ENCODE results near the gene COMMD1.
"Not testable (repeated sequence)": the region's sequence is repeated elsewhere in the genome, so short reads cannot be mapped to it uniquely, and the experiment has no call there.

COMMD1 gene

DNA sequence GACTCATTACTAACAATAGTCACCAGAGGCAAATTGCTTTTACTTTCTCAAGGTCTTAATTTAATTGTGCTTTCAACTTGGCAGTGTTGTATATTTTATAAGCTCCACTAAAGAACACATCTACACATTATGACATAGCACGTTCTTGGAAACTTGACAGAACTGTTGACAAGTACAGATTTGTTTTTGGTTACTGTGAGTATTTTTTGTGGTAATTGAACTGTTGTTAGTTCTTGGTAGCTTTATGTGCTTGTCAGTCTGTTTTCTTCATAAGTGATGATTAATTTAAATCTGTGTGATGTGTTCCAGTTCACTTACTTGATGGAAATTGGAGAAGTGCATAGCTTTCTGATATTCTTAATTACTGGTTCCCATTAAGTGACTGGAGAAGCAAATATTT lies 63.9 kb downstream of the COMMD1 start:
- no peak for DNase-seq

DNA sequence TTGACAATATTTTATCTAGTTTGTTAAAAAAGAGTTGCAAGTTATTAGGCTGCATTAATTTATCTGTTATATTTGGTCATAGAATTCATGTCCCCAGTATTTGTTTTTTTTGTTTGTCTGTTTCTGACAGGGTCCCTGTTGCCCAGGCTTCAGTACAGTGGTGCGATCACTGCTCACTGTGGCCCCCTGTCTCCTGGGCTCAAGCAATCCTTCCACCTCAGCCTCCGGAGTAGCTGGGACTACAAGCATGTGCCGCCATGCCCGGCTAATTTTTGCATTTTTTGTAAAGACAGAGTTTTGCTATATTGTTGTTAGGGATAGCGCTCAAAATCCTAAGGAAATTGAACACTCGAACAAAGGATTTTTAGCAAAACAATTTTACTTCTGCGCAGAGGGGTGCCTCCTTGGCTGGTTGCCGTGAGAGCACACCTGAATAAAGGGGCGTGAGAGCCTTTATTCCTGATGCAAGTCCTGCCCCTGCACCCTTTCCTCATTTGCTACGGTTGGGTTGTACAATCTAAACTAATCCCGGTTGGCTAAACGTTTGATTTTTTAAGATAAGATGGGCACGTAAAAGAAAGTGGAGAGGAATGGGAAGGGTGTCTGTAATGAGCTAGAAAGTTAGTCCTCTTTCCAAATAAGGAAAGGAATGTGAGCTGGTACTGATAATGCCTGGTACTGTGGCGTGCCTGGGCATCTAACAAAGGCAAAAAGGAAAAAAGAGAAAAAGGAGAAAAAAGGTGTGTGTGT lies 65.5 kb downstream of the COMMD1 start:
- no peak for DNase-seq

DNA sequence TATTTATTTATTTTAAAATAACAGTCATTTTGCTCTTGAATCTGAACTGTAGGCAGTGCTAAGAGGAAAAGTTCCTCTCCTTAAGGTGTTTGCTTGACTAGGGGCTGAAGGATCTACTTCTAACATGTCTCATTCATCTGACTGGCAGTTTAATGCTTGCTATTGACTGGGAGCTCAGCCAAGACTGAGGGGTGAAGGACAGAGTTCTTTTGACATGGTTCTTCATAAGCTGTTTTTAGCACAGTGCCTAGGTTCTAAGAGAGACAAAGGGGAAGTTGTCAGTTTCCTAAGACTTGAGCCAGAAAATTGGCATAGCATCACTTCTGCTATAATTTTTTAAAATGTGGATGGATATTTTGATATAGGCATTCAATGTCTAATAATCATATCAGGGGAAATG lies 73.0 kb downstream of the COMMD1 start:
- no peak for DNase-seq

DNA sequence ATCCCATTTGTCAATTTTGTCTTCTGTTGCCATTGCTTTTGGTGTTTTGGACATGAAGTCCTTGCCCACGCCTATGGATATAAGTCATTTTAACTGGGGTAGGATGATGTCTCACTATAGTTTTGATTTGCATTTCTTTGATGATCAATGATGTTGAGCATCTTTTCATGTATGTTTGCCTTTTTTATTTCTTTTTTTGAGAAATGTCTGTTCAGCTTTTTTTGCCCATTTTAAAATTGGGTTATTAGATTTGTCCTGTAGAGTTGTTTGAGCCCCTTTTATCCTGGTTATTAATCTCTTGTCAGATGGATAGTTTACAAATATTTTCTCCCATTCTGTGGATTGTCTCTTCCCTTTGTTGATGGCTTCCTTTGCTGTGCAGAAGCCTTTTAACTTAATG lies 75.3 kb downstream of the COMMD1 start:
- DNase-seq, result no peak

DNA sequence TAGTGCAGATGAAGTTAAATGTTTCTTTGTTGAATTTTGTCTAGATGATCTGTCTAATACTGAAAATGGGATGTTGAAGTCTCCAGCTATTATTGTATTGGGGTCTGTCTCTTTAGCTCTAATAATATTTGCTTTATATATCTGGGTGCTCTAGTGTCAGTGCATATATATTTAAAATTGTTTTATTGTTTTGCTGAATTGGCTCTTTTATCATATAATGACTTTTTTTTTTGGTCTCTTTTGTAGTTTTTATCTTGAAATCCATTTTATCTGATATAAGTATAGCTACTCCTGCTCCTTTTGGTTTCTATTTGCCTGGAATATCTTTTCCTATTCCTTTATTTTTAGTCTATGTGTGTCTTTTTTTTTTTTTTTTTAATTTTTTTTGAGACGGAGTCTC lies 79.2 kb downstream of the COMMD1 start:
- no peak for DNase-seq

DNA sequence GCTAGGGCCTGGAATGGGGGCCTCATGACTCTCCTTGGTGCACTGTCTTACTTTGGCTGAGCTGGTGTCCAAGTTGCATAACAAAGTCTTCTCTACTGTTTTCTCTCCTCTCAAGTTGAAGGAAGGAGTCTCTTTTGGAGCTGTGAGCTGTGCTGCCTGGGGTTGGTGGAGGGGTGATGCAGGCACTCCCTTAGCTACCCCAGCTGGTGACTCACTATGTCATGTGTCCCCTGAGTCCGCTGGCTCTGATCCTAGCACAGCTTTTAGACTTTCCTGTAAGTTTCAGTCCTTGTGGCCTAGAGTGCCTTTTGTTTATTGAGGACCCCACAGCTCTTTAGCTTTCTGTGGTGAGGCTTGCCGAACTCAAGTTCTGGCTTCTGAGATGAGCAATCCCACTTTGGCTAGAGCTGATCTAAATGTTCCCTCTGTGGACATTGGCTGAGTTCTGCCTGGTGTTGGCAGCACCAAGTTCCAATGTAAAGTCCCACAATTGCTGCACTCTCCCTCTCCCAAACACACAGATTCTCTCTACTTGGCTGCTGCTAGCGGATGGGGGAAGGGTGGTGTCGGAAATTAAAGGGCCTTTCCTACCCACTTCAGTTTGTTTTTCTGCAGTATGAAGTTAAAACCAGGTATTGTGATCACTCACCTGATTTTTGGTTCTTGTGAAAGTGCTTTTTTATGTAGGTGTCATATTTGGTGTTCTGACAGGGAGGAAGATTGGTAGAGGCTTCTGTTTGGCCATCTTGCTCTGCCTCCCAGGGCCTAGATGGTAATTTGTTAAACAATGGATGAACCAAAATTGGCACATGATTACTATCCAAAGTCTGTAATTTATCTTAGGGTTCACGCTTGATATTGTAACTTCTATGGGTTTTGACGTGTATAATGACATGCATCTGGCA lies 83.2 kb downstream of the COMMD1 start:
- no peak for DNase-seq

DNA sequence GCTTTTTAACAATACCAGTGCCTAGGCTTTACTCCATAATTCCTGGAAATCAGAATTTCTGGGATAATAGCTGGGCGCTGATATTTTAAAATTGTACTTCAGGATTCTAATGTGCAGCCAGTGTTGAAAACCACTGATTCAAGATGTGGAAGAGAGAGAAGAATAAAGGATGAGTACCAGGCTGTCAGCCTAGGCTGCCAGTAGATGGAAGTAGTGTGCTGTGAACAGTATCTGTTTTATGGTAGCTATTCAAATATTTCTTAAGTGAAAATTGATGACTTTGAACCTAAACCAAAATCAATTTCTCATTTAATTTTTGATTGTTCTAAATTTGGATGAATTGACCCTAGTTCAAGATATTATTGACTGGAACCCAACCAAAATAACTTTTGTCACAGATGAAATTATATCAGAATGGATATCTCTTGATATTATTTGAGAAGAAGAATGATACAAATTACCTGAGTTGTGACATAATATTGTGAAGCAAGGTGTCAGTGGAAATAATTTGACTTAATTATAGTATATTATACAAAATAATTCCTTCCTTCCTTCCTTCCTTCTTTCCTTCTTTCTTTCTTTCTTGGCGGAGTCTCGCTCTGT lies 88.0 kb downstream of the COMMD1 start:
- no peak for DNase-seq

DNA sequence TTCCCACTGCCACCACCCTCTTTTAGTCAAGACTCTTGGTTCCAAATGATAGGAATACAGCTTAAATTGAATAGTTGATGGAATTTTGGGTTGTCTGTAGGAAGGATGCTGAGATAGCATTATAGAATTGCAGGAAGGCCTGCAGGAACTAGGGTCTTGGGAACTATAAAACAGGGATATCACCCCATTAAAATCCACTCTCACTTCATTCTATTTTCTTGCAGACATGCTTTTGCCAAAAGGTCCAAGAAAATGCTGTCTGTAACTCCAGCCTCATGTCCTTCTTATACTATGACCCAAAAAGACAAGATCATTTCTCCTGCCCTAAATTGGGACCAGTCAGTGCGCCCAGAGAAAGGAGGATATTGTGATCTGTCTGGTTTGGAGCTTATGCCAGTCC lies 89.1 kb downstream of the COMMD1 start:
- DNase-seq, result no peak

DNA sequence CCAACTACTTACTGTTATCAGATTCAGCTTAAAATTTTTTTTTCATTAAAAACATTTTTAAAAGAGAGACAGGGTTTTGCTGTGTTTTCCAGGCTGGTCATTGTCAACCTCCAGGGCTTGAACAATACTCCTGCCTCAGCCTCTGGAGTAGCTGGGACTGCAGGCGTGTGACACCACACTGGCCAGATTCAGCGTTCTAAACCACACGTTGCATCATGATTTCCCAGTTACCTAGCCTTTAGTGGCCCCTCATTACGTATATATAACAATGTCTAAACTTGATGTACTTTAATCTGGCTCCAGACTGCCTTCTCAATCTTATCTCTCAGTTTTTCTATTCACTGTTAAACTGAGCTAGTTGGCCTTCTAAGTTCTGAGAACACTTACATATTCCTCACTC lies 89.6 kb downstream of the COMMD1 start:
- no peak for DNase-seq

DNA sequence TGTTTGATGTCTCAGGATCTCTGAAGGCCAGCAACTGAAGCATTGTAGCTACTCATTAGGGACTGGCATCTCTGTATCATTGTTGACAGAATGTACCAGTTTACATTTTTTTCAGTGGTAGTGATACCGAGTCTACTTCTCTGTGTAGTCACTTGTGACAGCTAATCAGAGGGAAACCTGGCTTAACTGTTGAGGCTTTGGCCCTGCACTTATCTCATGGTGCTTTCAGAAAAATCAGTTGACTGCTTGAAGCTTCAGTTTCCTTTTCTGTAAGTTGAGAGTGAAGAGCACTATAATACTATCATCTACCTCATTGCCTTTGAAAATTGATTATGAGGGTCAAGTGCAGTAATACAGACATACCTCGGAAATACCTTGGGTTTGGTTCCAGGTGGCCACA lies 90.0 kb downstream of the COMMD1 start:
- DNase-seq, result no peak

DNA sequence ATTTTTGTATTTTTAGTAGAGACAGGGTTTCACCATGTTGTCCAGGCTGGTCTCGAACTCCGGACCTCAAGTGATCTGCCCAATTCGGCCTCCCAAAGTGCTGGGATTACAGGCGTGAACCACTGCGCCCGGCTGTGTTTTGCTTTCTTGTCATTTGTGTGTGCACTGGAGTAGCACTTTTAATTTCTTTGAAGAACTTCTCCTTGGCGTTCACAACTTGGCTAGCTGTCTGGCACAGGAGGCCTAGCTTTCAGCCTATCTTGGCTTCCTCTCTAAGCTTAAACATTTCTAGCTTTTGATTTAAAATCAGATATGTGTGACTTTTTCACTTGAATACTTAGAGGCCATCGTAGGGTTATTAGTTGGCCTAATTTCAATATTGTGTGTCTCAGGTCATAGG lies 93.0 kb downstream of the COMMD1 start:
- DNase-seq, result no peak

DNA sequence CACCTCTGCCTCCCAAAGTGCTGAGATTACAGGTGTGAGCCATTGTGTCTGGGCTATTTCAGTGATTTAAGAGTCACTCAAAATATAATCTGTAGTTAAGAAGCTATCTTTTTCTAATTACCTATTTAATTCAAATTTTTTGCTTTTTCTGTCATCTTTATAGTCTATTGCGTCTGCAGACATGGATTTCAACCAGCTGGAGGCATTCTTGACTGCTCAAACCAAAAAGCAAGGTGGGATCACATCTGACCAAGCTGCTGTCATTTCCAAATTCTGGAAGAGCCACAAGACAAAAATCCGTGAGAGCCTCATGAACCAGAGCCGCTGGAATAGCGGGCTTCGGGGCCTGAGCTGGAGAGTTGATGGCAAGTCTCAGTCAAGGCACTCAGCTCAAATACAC lies 95.1 kb downstream of the COMMD1 start:
- no peak for DNase-seq

DNA sequence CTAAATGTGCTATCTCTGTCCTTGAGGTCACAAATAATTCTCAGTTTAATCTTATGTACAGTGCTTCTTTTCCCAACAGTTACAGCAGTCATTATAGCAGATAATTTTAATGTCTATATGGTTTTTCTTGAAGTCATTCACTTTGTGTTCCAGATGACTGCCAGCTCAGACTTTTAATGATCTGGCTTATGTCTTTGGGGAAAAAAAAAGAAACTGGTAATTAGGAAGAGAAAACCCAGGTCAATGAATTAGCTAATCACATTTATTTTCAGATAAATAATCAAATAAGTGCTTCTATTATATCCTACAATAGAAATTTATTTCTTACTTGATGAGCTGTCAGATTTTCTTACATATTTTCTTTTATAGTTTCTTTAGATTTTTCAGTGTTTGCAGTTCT lies 96.0 kb downstream of the COMMD1 start:
- DNase-seq, result no peak

DNA sequence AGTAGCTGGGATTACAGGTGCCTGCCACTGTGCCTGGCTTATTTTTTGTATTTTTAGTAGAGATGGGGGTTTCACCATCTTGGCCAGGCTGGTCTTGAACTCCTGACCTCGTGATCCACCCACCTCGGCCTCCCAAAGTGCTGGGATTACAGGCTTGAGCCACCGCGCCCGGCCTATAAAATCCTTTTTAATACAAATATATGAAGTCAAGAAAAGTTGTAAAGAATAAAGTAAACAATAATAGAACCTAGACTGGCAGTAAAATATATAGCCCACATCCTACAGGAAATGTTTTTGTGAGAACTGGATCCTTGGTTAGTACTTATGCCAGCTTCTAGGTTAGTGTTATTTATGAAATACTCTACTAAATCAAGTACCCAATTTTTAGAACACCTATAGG lies 99.0 kb downstream of the COMMD1 start:
- not testable (repeated sequence) for DNase-seq

DNA sequence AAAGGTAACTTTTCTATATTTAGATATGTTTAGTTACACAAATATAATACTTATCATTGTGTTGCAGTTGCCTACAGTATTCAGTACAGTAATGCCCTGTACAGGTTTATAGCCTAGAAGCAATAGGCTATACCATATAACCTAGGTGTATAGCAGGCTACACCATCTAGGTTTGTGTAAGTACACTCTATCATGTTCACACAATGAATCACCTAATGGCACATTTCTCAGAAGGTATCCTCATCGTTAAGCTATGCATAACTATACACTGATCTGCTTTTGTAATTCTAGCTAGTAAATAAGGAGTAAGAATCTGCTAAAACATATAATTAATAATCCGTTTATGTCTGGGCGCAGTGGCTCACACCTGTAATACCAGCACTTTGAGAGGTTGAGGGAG lies 102.1 kb downstream of the COMMD1 start:
- no peak for DNase-seq

DNA sequence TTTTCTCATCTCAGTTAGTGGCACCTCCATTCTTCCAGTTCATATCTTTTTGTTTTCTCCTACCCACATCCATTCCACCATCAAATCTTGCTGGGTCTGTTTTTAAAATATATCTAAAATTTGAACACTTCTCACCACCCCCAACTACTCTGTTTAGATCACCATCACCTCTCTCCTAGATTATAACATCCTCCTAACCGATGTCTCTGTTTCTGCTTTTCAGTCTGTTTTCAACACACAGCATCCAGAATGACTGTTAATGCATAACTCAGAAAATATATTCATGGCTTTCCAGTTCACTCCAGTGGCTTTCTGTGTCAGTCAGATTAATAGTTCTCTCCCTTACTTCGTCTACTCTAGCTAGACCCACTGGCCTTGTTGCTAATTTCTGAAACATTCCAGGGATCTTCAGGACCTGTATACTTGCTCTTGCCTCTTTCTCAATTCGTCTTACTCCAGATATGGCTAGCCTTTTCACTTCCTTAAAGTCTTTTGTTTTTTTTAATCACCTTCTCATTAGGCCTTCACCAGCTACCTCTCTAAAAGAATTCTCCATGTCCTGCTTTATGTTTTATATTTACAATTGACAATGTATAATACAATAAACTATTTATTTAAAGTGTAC lies 105.3 kb downstream of the COMMD1 start:
- DNase-seq, result no peak

DNA sequence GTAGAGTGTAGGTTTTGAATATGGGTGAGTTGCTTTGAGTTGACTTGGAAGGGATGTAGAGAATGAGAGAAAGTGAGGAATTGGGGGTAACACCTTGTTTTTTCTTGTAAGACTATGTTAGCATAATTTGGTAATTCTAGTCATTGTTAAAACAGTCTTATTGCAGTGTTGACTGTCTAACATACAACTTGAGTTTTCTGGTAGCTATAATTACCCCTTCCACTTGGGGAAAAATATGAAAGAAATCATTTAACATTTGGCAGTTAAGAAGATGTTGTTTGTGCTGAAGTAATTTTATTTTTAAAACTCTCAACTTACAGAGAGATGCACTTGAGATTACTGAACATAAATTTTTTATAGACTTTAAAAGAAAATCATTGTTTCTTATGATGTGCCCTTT lies 108.2 kb downstream of the COMMD1 start:
- DNase-seq, result no peak

DNA sequence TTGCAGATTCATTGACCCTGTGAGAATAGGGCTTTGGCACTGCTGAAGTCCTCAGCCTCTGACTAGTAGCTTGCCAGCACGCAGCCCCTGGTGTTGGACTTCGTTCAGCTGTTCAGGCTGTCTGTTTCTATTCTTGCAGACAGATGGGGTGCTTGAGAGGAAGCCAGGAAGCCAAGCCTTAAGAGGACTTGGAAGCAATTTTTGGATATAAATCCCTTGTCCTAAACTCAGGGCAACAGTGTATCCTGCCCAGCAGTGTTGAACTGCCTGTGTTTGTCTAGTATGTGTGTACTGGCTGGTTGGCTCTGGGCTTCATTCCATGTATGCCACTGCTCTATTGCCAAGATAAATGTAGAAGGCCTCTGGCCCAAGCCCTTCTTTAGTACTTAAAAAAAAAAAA lies 108.6 kb downstream of the COMMD1 start:
- DNase-seq, result peak; percentile 84

DNA sequence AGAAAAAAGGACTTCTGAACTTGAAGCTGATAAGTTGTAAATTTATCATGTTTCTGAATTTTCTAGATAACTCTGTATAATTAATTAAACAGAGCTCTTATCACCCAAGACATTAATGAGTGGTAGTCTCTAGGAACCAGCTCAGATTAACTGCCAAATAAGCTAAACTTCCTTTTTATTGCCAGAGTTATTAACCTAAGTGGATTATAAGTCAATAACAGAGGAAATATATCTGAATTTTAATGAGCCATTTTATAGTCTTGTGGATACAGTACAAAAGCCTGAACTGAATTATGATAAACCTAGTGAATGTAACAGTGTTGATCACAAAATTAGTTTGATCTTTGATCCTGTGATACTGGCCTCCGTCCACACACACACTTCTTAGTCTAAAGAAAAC lies 111.5 kb downstream of the COMMD1 start:
- no peak for DNase-seq

DNA sequence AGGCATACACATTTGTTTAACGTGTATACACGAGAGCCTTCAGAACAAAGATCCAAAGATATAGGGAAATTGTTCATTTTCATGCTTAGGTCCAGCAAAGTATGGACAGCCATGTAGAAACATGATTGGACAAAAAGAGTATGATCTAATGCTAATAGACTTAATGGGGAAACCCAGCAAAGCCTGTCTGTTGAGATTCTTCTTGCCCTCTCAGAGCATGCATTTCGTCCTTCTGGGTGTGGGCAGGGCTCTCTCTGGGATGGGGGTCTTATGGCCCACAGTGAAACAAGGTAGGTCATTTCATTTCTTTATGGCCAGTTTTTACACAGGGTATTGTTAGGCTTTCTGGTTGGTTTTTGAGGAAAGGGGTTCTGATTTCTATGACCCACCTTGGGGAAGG lies 124.4 kb downstream of the COMMD1 start:
- DNase-seq, result no peak

DNA sequence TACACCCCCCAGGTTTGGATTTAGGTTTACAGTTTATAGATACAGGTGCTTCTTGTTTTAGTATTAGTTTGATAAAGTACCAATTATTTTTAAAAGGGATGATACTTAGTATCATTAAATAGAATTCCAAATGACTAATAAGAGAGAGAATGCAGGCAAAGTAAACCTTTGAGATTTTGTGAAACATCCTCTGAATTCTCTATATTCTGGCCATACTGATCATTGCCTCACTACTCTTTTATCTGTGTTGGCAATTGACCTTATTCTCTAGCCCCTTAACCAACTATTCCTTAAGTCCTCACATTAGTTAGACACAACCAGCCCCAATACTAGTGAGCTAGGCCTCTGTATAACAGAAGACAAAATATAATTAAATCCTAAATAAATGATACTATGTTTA lies 125.4 kb downstream of the COMMD1 start:
- DNase-seq, result no peak

DNA sequence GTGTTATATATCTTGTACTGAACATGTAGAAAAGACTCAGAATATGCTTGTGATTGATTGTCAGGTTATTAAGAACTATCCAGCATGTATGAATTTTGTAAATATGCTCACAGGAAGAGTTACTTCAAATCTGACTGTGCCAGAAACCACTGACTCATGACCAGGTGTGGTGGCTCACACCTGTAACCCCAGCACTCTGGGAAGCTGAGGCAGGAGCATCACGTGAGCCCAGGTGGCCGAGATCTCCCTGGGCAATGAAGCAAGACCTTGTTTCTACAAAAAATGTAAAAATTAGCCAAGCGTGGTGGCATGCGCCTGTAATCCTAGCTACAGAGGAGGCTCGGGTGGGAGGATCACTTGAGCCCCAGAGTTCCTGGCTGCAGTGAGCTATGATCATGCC lies 126.6 kb downstream of the COMMD1 start:
- no peak for DNase-seq

DNA sequence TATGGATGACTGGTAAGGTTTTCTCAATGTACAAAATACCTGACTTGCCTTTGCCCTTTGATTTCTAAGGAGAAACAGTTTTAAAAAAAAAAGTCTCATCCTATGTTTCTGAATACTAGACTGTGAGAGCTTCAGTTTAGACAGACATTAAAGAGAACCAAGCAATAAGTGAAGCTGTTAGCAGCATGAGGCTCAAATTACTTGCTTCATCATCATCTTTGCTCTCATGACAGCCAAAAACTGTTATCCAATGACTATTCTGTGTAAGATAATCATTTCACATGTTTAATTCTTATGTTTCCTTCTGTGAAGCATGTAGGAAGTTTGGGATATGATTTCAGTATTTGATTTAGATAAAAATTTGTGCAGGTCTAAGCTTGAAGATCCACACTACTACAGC lies 129.2 kb downstream of the COMMD1 start:
- no peak for DNase-seq

DNA sequence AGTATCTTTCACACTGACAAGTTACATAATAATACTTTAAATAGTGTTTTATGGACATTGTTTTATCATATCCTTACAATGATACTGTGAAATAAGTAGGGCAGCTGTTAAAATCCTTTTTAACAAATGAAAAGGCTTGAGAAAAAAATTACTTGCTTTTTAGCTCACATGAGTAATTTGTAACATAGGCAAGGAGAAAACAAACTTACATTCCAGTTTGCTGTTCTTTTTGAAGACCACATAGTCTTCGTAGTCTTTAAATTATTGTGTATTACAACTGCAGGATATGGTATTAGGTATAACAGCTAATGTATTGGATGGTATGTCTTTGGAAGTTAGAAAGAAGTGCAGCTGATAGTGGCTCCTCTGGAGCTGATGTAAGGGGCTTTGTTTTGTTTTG lies 130.8 kb downstream of the COMMD1 start:
- DNase-seq, result no peak
